H1 (cell line): ENCODE results near the gene COL16A1. TPM values are rescaled to one million over a fixed set of nuclear protein-coding genes. Genes with fewer than 3 reads are reported as not detected.

Experiments
- CTCF ChIA-PET: fragments of 300-600 bp; sonication (Branson Sonifier 250); formaldehyde crosslinking; loops from one replicate; lab custom pipeline; 2021; ENCODE audit not compliant: partially characterized antibody; lab: Charles Lee
- POLR2A ChIA-PET: fragments of 300-600 bp; sonication (Branson Sonifier 250); formaldehyde crosslinking; loops from one replicate; lab custom pipeline; 2021; ENCODE audit warnings: inconsistent platforms; ENCODE audit not compliant: partially characterized antibody; lab: Charles Lee
- DNase-seq, 2 experiments: peaks; one replicate each; pipeline versions ENCODE4 v3.0.0 to v3.0.0-alpha.2; 2010 to 2022; ENCODE audit warnings: low spot score in 2 of 2, low read depth in 1 of 2, mixed read lengths in 1 of 2
- FAIRE-seq: peaks from 2 replicates; lab custom pipeline; 2011; peaks lifted over from hg19 to GRCh38; lab: Jason Lieb, UNC
- H2AFZ ChIP-seq: 2 replicates; pipeline ENCODE4 v1.8.1; 2012; ENCODE audit warnings: low read length, inconsistent platforms
- H2AK5ac ChIP-seq: 2 replicates; pipeline ENCODE4 v1.6.1; 2013; ENCODE audit warnings: low read depth, low read length
- H2BK120ac ChIP-seq: replicated peaks from 2 replicates; pipeline ENCODE3; 2013; ENCODE audit warnings: low read depth, low read length, inconsistent platforms
- H2BK12ac ChIP-seq: 2 replicates; pipeline ENCODE4 v1.6.1; 2013; ENCODE audit warnings: low read depth, low read length
- H2BK15ac ChIP-seq: 2 replicates; pipeline ENCODE4 v1.6.1; 2013; ENCODE audit warnings: low read length
- H2BK20ac ChIP-seq: 2 replicates; pipeline ENCODE4 v1.6.1; 2013; ENCODE audit warnings: low read length
- H2BK5ac ChIP-seq: 2 replicates; pipeline ENCODE4 v1.6.1; 2013; ENCODE audit warnings: low read depth, low read length
- H3K14ac ChIP-seq: 2 replicates; pipeline ENCODE4 v1.6.1; 2013; ENCODE audit warnings: inconsistent platforms; ENCODE audit not compliant: insufficient read length
- H3K18ac ChIP-seq: 2 replicates; pipeline ENCODE4 v1.6.1; 2013; ENCODE audit warnings: low read length; ENCODE audit errors: extremely low read depth
- H3K23ac ChIP-seq: 2 replicates; pipeline ENCODE4 v1.6.1; 2013; ENCODE audit warnings: inconsistent platforms; ENCODE audit not compliant: insufficient read length
- H3K23me2 ChIP-seq: 2 replicates; pipeline ENCODE4 v1.6.1; 2013; ENCODE audit warnings: low read depth, low read length
- H3K27ac ChIP-seq: 2 replicates; pipeline ENCODE4 v1.6.1; 2011; ENCODE audit warnings: low read depth, low read length, inconsistent platforms
- H3K27me3 ChIP-seq, 4 experiments: replicated peaks in 1 of 4; 1 replicate in 1 of 4; 2 replicates in 3 of 4; pipeline versions ENCODE4 v1.6.1 to v1.8.1; 2011 to 2013; ENCODE audit warnings: low read length in 3 of 4, mild to moderate bottlenecking in 3 of 4, inconsistent platforms in 2 of 4, mixed read lengths in 2 of 4, moderate library complexity in 1 of 4; ENCODE audit not compliant: control insufficient read depth in 3 of 4, insufficient read depth in 3 of 4; ENCODE audit errors: extremely low read depth in 1 of 4
- H3K36me3 ChIP-seq, 4 experiments: 2 replicates each; pipeline versions ENCODE4 v1.6.1 to v1.8.1; 2011 to 2013; ENCODE audit warnings: mild to moderate bottlenecking in 4 of 4, low read length in 3 of 4, moderate library complexity in 2 of 4, control low read depth in 1 of 4, inconsistent platforms in 1 of 4; ENCODE audit not compliant: insufficient read depth in 4 of 4, control insufficient read depth in 2 of 4
- H3K4ac ChIP-seq: replicated peaks from 2 replicates; pipeline ENCODE3; 2013; ENCODE audit warnings: low read length, low read depth, mixed read lengths, inconsistent platforms; ENCODE audit not compliant: insufficient read length
- H3K4me1 ChIP-seq, 4 experiments: replicated peaks in 1 of 4; 1 replicate in 1 of 4; 2 replicates in 3 of 4; pipeline versions ENCODE4 v1.6.1 to v1.8.1; 2011 to 2013; ENCODE audit warnings: low read length in 3 of 4, inconsistent platforms in 2 of 4, mixed read lengths in 1 of 4; ENCODE audit not compliant: insufficient read depth in 4 of 4, control insufficient read depth in 3 of 4
- H3K4me2 ChIP-seq, 2 experiments: 2 replicates each; pipeline versions ENCODE4 v1.6.1 to v1.8.1; 2011 to 2013; ENCODE audit warnings: low read depth in 2 of 2, low read length in 2 of 2, control low read depth in 1 of 2, inconsistent platforms in 1 of 2, mild to moderate bottlenecking in 1 of 2; ENCODE audit not compliant: insufficient read depth in 1 of 2
- H3K4me3 ChIP-seq, 4 experiments: fragments of 200-600, 300-600 bp in 1 of 4; sonication (generic), shearing (Covaris generic), sonication (Bioruptor Twin) in 1 of 4; 2 replicates each; pipeline versions ENCODE4 v1.5.1 to v1.8.1; 2011 to 2016; ENCODE audit warnings: low read length in 4 of 4, low read depth in 3 of 4, control low read depth in 2 of 4, inconsistent platforms in 2 of 4, mild to moderate bottlenecking in 2 of 4, mixed read lengths in 1 of 4, moderate library complexity in 1 of 4; ENCODE audit not compliant: insufficient read depth in 2 of 4; ENCODE audit errors: extremely low read depth in 1 of 4
- H3K56ac ChIP-seq: replicated peaks from 2 replicates; pipeline ENCODE3; 2013; ENCODE audit warnings: low read depth, mild to moderate bottlenecking, mixed read lengths, low read length, inconsistent platforms; ENCODE audit not compliant: insufficient read length
- H3K79me1 ChIP-seq: 2 replicates; pipeline ENCODE4 v1.6.1; 2013; ENCODE audit warnings: low read depth, low read length, control low read depth
- H3K79me2 ChIP-seq, 2 experiments: 2 replicates each; pipeline versions ENCODE4 v1.6.1 to v1.8.1; 2012 to 2013; ENCODE audit warnings: low read length in 2 of 2, mild to moderate bottlenecking in 2 of 2, inconsistent platforms in 1 of 2; ENCODE audit not compliant: insufficient read depth in 2 of 2, control insufficient read depth in 1 of 2
- H3K9ac ChIP-seq, 4 experiments: replicated peaks in 1 of 4; 1 replicate in 1 of 4; 2 replicates in 3 of 4; pipeline versions ENCODE4 v1.6.1 to v1.8.1; 2011 to 2013; ENCODE audit warnings: low read depth in 3 of 4, low read length in 3 of 4, control low read depth in 2 of 4, mild to moderate bottlenecking in 2 of 4, moderate library complexity in 2 of 4, inconsistent platforms in 1 of 4; ENCODE audit errors: extremely low read depth in 1 of 4
- H3K9me3 ChIP-seq, 2 experiments: 2 replicates each; pipeline versions ENCODE4 v1.6.1 to v1.8.1; 2012 to 2013; ENCODE audit warnings: mild to moderate bottlenecking in 2 of 2, moderate library complexity in 2 of 2, control low read depth in 1 of 2, inconsistent platforms in 1 of 2, low read depth in 1 of 2, low read length in 1 of 2, mixed read lengths in 1 of 2; ENCODE audit not compliant: insufficient read depth in 2 of 2
- H4K20me1 ChIP-seq, 2 experiments: replicated peaks in 1 of 2; 2 replicates each; pipeline versions ENCODE3 to v1.8.1; 2011 to 2013; ENCODE audit warnings: inconsistent platforms in 2 of 2, low read length in 2 of 2, mild to moderate bottlenecking in 1 of 2; ENCODE audit not compliant: insufficient read depth in 2 of 2, control insufficient read depth in 1 of 2
- H4K5ac ChIP-seq: 2 replicates; pipeline ENCODE4 v1.6.1; 2013; ENCODE audit warnings: low read length, low read depth, mixed read lengths, inconsistent platforms; ENCODE audit not compliant: insufficient read length
- H4K8ac ChIP-seq: 2 replicates; pipeline ENCODE4 v1.8.0; 2013; ENCODE audit warnings: mild to moderate bottlenecking, moderate library complexity, low read length, inconsistent platforms; ENCODE audit not compliant: insufficient read depth; ENCODE audit errors: extremely low read depth
- H4K91ac ChIP-seq: replicated peaks from 2 replicates; pipeline ENCODE3; 2013; ENCODE audit warnings: low read length, mixed read lengths, inconsistent platforms; ENCODE audit not compliant: insufficient read length
- RFX5 ChIP-seq: IDR thresholded peaks from 2 replicates; pipeline ENCODE4 v1.6.1; 2011; ENCODE audit warnings: low read depth, low read length, improper control_type of control experiment, borderline replicate concordance
- YY1 ChIP-seq: IDR thresholded peaks from 2 replicates; pipeline ENCODE4 v1.6.1; 2011; ENCODE audit warnings: low read depth, mild to moderate bottlenecking, low read length
- WGBS, 2 experiments: shearing (Covaris generic) in 1 of 2; methylation state at CpG; one replicate each; pipeline versions ENCODE4 v1.1.6 to v1.1.7; 2013 to 2015; ENCODE audit warnings: low lambda C conversion rate in 2 of 2, mixed read lengths in 2 of 2, inconsistent platforms in 1 of 2, low coverage in 1 of 2, missing lambda C conversion rate in 1 of 2; ENCODE audit not compliant: insufficient replicate concordance in 2 of 2, insufficient coverage in 1 of 2, insufficient read length in 1 of 2; ENCODE audit errors: extremely low coverage in 1 of 2, missing lambda C conversion rate in 1 of 2; 5-methylcytosine and 5-hydroxymethylcytosine counted together
- polyA plus RNA-seq, 7 experiments: library from polyadenylated mRNA; depleted of rRNA in 3 of 7; stranded (reverse) in 5 of 7; unstranded in 2 of 7; fragments of >200 nt in 5 of 7; fragments of 200-250 nt in 2 of 7; gene quantifications; 1 replicate in 5 of 7; 2 replicates in 1 of 7; 4 replicates in 1 of 7; pipeline versions ENCODE4 v1.2.1 to v1.2.3, GENCODE V29; 2011 to 2013; ENCODE audit warnings: missing spikeins in 2 of 7, mixed read lengths in 2 of 7
- total RNA-seq: library from RNA; stranded (reverse); fragmentation: NEBNext Ultra II Directional; extraction: Animal tissue kit (Norgen Biotek cat#: 25700); gene quantifications from 2 replicates; pipeline ENCODE4 v1.2.1, GENCODE V29; 2021

Gene COL16A1
- total and polyA plus RNA-seq, 2 of the 8 experiments (the other 6 are each of a cell fraction or from before 2014, with no cell fraction given): 2.0 to 10.5 TPM

GRCh38 chr1:31732751-31733289, 29.0 kb upstream of the COL16A1 start:
- Histone ChIP-seq H3K36me3 (peaks cover 0 to 2% (median 0%) of the 10 kb centered on the region in 4 experiments; a peak in 2 of 8 replicates), H3K9ac (no peak overlapping the region; a peak in 1 of 7 replicates)

More at GRCh38 chr1:31732751-31733289, 29.0 kb upstream of the COL16A1 start:
- TF ChIP-seq YY1 (no peak), RFX5 (no peak)
- no peak overlapping the region; the same call in 1 of the 2 replicates for H4K8ac ChIP-seq
- no peak overlapping the region for H2BK120ac ChIP-seq
- H3K4me1 ChIP-seq: no peaks in the 10 kb centered on the region; a peak in 1 of 7 replicates
- 0 out of 2 replicates have a peak overlapping the region, but pooled peaks have one; percentile 16 for H2BK5ac ChIP-seq
- H4K91ac ChIP-seq: no peak overlapping the region
- DNase-seq (no peak), FAIRE-seq (no peak)
- H3K4me2 ChIP-seq: no peak overlapping the region
- no peaks in the 10 kb centered on the region for H3K79me1 ChIP-seq
- no peak overlapping the region for H4K5ac ChIP-seq
- H3K23ac ChIP-seq: no peak overlapping the region
- POLR2A ChIA-PET: no interaction called here
- H3K56ac ChIP-seq: no peak overlapping the region
- no peak overlapping the region for H3K27ac ChIP-seq
- no peak overlapping the region for H3K14ac ChIP-seq
- no peaks in the 10 kb centered on the region for H3K27me3 ChIP-seq
- no peak overlapping the region for H2BK15ac ChIP-seq
- H3K4me3 ChIP-seq: no peak overlapping the region
- no peaks in the 10 kb centered on the region for H3K9me3 ChIP-seq
- no peak overlapping the region for H3K4ac ChIP-seq
- no peak overlapping the region for H2AK5ac ChIP-seq
- 83% methylated on average over 18 of the region's 18 CpGs; no CpG with 5 or more reads in 1 of the 2 experiments for WGBS, 2 experiments
- no peaks in the 10 kb centered on the region for H3K79me2 ChIP-seq
- no peak overlapping the region for H3K18ac ChIP-seq
- CTCF ChIA-PET: interaction anchor here (0.8 to 12.9 kb wide), 8 partner anchors 12 to 71 kb away, joined by 3 to 146 read pairs (median 6); no protein-coding TSS in a partner anchor
- 0 out of 2 replicates have a peak overlapping the region, but pooled peaks have one; percentile 27 for H2BK12ac ChIP-seq
- peaks cover 0 to 2% of the 10 kb centered on the region in 2 experiments for H4K20me1 ChIP-seq
- no peak overlapping the region for H2BK20ac ChIP-seq
- no peak overlapping the region for H2AFZ ChIP-seq
- H3K23me2 ChIP-seq: no peaks in the 10 kb centered on the region
